HEK293 (cell line): ENCODE data around the gene TNFAIP8L2.
"Not testable (repeated sequence)": the region's sequence is repeated elsewhere in the genome, so short reads cannot be mapped to it uniquely, and the experiment has no call there.

ENCODE experiments used
- CTCF ChIA-PET: fragments of 350-600 bp; formaldehyde crosslinking; extraction: SDS; loops from one replicate; lab custom pipeline; 2021; ENCODE audit warnings: antibody characterized with exemption; lab: Yijun Ruan, JAX
- POLR2A ChIA-PET: fragments of 300-600 bp; formaldehyde crosslinking; extraction: SDS; loops from one replicate; lab custom pipeline; 2020; ENCODE audit warnings: antibody characterized with exemption, inconsistent platforms; lab: Yijun Ruan, JAX
- H3K27ac ChIP-seq: fragments of 200-500 bp; sonication (Bioruptor generic); 2 replicates; pipeline ENCODE4 v1.5.1; 2014; ENCODE audit warnings: low read depth, low read length, control low read depth, inconsistent platforms; ENCODE audit errors: extremely low read depth
- H3K36me3 ChIP-seq, 2 experiments: fragments of 200-500 bp in 1 of 2; sonication (Bioruptor generic) in 1 of 2; 1 replicate in 1 of 2; 2 replicates in 1 of 2; pipeline ENCODE4 v1.5.1; 2014 to 2017; ENCODE audit warnings: inconsistent platforms in 2 of 2, low read length in 2 of 2; ENCODE audit not compliant: control insufficient read depth in 2 of 2, insufficient read depth in 1 of 2
- H3K4me1 ChIP-seq: fragments of 200-500 bp; sonication (Bioruptor generic); 2 replicates; pipeline ENCODE4 v1.5.1; 2014; ENCODE audit warnings: mild to moderate bottlenecking, low read length, inconsistent platforms; ENCODE audit not compliant: control insufficient read depth, insufficient read depth
- H3K4me3 ChIP-seq: 2 replicates; pipeline ENCODE4 v1.5.1; 2011; ENCODE audit warnings: low read depth, mild to moderate bottlenecking, control low read depth, low read length, moderate library complexity
- H3K9me3 ChIP-seq: fragments of 200-500 bp; sonication (Bioruptor generic); 2 replicates; pipeline ENCODE4 v1.5.1; 2014; ENCODE audit warnings: low read depth, low read length, inconsistent platforms; ENCODE audit not compliant: control insufficient read depth, insufficient read depth
- MEIS1 ChIP-seq: sonication (generic); formaldehyde crosslinking; IDR thresholded peaks from 2 replicates; pipeline ENCODE4 v1.8.1; 2022; ENCODE audit warnings: missing genetic modification reagents, mild to moderate bottlenecking, borderline replicate concordance
- PRDM10 ChIP-seq: fragments of 450-650 bp; formaldehyde crosslinking; IDR thresholded peaks from 2 replicates; pipeline ENCODE4 v1.5.1; 2016; ENCODE audit warnings: missing biosample characterization, missing genetic modification characterization
- ZBTB17 ChIP-seq: fragments of 450-650 bp; formaldehyde crosslinking; IDR thresholded peaks from 2 replicates; pipeline ENCODE4 v1.5.1; 2016; ENCODE audit warnings: missing biosample characterization, missing genetic modification characterization
- ZFHX2 ChIP-seq: fragments of 450-650 bp; formaldehyde crosslinking; conservative IDR thresholded peaks from 2 replicates; pipeline ENCODE4 v1.5.1; 2016; ENCODE audit warnings: missing biosample characterization, missing genetic modification characterization
- ZNF121 ChIP-seq: fragments of 450-650 bp; formaldehyde crosslinking; IDR thresholded peaks from 2 replicates; pipeline ENCODE4 v1.5.1; 2016; ENCODE audit warnings: missing biosample characterization, missing genetic modification characterization
- ZNF398 ChIP-seq: fragments of 450-650 bp; formaldehyde crosslinking; IDR thresholded peaks from 2 replicates; pipeline ENCODE4 v1.5.1; 2017; ENCODE audit warnings: missing biosample characterization, missing genetic modification characterization
- ZNF558 ChIP-seq: fragments of 450-650 bp; formaldehyde crosslinking; IDR thresholded peaks from 2 replicates; pipeline ENCODE4 v1.5.1; 2016; ENCODE audit warnings: missing biosample characterization, missing genetic modification characterization
- ZNF660 ChIP-seq: fragments of 450-650 bp; IDR thresholded peaks from 2 replicates; pipeline ENCODE4 v1.5.1; 2018; ENCODE audit warnings: missing biosample characterization, mild to moderate bottlenecking, missing genetic modification characterization
- TF ChIP-seq, protein P1 (sequence below): fragments of 450-650 bp; formaldehyde crosslinking; IDR thresholded peaks from 2 replicates; pipeline ENCODE4 v1.5.1; 2016; ENCODE audit warnings: missing biosample characterization, missing genetic modification characterization

The TNFAIP8L2 gene

GRCh38 chr1:151199873-151200581 is 43.6 kb downstream of the TNFAIP8L2 start (continued):
- TF ChIP-seq PRDM10 (tag by site-specific recombination) (peak; percentile 52), MEIS1 (CRISPR knock-in tag) (no peak), ZFHX2 (0 out of 2 replicates have a peak, but pooled peaks have one; percentile 8), ZBTB17 (tag by site-specific recombination) (peak; percentile 18; the same call in 1 of the 2 replicates), ZNF558 (0 out of 2 replicates have a peak, but pooled peaks have one; percentile 16), ZNF660 (tag by site-specific recombination) (0 out of 2 replicates have a peak, but pooled peaks have one; percentile 5), ZNF398 (tag by site-specific recombination) (peak; percentile 60)
- TF ChIP-seq, protein P1, sequence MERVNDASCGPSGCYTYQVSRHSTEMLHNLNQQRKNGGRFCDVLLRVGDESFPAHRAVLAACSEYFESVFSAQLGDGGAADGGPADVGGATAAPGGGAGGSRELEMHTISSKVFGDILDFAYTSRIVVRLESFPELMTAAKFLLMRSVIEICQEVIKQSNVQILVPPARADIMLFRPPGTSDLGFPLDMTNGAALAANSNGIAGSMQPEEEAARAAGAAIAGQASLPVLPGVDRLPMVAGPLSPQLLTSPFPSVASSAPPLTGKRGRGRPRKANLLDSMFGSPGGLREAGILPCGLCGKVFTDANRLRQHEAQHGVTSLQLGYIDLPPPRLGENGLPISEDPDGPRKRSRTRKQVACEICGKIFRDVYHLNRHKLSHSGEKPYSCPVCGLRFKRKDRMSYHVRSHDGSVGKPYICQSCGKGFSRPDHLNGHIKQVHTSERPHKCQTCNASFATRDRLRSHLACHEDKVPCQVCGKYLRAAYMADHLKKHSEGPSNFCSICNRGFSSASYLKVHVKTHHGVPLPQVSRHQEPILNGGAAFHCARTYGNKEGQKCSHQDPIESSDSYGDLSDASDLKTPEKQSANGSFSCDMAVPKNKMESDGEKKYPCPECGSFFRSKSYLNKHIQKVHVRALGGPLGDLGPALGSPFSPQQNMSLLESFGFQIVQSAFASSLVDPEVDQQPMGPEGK: peak; percentile 72

GRCh38 chr1:151205381-151205965 is 49.0 kb downstream of the TNFAIP8L2 start:
- H3K4me3 ChIP-seq, H3K27ac ChIP-seq, H3K4me1 ChIP-seq, POLR2A ChIA-PET, H3K9me3 ChIP-seq: not testable (repeated sequence)
- TF ChIP-seq ZNF121 (tag by site-specific recombination): peak; percentile 66; the same call in 1 of the 2 replicates
- peaks cover 54 to 70% of the 10 kb centered on the region in 2 experiments for H3K36me3 ChIP-seq
- CTCF ChIA-PET: interaction anchor here (0.6 to 1.1 kb wide), 2 partner anchors 8 to 21 kb away, joined by 3 read pairs; no protein-coding TSS in a partner anchor
